Lung microvascular endothelial cell (primary cell): Measurements from ENCODE around the gene SELENOP. TPM values are rescaled to one million over a fixed set of nuclear protein-coding genes. Genes with fewer than 3 reads are reported as not detected.
"Not testable (repeated sequence)": the region's sequence is repeated elsewhere in the genome, so short reads cannot be mapped to it uniquely, and the experiment has no call there.

Experiments used
- DNase-seq, 2 donors: peaks; one replicate each; pipeline versions ENCODE4 v3.0.0 to v3.0.0-alpha.2; 2010; ENCODE audit warnings: low read depth in 2 of 2
- total RNA-seq: library from RNA; depleted of rRNA; stranded (reverse); fragments of >200 nt; gene quantifications from 2 replicates; pipeline ENCODE4 v1.2.1, GENCODE V29; 2014

The SELENOP gene, protein sequence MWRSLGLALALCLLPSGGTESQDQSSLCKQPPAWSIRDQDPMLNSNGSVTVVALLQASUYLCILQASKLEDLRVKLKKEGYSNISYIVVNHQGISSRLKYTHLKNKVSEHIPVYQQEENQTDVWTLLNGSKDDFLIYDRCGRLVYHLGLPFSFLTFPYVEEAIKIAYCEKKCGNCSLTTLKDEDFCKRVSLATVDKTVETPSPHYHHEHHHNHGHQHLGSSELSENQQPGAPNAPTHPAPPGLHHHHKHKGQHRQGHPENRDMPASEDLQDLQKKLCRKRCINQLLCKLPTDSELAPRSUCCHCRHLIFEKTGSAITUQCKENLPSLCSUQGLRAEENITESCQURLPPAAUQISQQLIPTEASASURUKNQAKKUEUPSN
- total RNA-seq, result 51.4 and 175 TPM in 2 replicates

DNA sequence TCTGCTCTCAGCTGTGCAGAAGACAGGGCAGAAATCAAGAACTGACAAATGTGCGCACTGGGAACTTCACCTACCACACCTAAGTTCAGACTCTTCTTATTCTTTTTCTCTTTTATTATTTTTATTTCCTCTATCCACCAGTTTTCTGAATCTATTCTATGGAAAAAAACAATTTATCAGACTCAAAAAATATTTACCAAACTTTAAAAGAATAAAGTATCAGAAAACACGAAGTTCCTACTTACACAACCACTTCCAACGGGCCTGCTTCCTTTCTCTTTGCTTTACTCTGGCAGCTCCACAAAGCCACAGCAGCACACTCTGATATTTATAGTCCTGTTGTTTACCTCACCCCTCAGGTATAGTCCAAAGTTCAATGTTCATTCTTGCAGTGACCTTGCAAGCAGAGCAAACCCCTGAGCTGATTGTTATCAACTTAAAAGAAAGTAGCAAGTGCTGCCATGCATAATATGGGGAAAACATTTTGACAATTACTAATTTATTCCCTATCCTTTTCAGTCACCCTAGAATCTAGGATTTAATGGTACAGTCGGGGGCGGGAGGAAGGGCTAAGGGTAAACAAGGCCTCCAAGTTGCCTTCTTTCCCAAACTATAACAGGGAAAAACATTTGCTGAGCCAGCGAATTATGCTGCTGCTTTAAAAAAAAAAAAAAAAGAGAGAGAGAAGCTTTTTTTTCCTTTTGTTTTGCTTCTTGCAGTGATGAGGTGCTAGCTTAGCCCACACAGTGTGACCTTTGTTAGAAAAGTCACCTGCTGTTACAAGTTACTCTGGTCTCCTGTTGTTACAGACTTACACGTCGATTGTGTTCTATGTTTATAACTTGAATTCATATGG, at the start of gene SELENOP:
SELENOP (minus strand) TSS at position 302 of the 856 bp plus-strand sequence. CDS start 3,539 bp downstream, outside the sequence.
- peak in 1 of 2 donors; percentile 55 for DNase-seq

DNA sequence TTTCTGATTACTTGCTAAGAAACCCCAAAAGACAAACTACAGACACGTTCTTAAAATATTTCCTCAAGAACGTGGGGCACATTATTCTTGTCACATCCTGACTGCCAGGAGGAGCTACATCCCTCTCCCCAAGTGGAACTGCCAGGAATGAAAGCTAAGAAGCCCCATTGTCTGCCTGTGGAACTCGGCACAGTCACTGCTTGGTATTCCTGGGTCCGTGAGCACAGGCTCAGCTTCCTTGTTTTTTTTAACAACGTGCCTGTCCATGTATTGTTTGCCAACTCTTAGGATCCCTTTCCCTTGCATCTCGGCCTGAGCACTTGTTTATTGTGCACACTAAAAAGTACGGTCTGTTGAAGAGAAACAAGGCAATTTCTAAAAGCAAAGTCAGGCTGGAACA, 47.0 kb upstream of the SELENOP start:
- DNase-seq, result no peak

DNA sequence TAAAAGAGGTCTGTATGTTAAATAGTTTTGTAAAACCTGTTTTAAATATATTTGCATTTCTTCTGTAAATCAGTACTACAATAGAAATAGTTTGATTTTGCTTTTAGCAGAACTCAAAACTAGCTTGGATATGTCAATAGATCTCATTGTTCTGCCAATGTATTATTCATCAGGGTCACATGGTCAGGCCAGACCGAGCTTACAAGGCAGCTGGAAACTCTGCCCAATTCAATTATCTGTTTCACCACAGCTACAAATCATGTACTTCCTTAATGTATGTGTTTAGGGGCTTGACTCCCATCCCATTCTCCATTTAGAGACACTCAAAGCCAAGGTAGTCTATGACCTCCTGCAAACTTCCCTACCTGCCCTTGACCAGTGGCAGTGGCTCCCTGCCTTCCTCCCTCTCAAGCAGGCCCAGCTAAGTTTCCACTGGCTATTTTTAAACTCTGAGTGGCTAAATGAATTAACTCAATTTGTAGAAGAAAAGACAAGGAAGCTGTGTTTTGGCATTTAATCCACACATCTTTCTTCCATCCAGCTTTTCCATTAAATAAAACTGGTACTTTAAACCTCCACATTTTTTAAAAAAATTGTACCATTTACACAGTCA, 46.4 kb upstream of the SELENOP start:
- peak in 1 of 2 donors; percentile 15 for DNase-seq

DNA sequence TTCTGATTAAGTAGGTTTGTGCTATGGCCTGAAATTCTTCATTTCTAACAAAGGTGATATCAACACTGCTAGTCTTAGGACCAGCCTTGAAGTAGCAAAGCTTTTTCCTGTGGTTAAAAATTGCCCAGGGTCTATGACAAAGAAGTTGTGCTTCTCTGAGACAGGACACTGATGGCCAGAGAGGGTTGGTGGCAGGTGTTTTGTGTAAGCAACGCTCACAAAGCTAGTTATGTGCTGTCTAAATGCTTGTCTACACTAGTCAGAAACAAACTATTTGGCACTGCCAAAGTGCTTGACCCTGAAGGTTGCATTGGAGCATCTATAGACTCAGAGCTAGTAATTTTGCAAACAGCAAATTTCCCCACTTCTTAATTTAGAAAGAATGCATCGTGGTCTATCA, 44.1 kb upstream of the SELENOP start:
- DNase-seq, result no peak

DNA sequence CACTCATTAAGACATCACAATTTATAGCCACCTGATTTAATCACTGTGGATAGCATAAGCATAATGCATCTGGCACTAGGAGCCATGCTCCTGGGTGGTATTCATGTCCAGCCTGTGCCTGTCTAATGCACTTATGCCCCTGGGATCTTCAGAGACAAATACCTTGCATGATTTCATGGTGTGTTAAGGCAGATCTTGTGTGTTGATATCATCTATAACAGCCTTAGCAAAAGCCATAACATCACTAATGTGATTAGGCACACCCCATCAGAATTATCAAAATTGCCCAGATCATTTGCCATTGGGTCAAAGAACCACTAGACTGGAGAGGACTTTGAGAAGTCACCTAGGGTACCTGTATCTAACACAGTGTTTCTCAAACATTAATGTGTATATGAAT, 43.7 kb upstream of the SELENOP start:
- DNase-seq, result no peak

DNA sequence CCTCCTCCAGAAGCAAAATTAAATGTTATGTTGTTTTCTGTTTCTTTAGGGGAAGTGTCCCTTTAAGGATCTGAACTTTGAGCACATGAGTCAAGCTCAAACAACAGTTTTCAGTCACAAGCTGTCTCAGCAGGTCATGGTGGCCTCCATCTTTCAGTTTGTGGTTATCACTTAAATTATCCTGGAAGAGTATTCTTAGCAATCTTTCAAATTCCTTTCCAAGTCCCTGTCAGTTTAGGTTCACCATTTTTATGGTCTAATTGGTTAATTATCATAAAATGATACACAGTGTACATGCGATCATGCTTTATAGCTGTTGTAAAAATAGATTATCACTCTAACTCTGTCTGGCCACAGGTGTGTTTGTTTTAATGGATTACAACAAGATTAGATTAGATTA, 43.1 kb upstream of the SELENOP start:
- DNase-seq, result no peak

DNA sequence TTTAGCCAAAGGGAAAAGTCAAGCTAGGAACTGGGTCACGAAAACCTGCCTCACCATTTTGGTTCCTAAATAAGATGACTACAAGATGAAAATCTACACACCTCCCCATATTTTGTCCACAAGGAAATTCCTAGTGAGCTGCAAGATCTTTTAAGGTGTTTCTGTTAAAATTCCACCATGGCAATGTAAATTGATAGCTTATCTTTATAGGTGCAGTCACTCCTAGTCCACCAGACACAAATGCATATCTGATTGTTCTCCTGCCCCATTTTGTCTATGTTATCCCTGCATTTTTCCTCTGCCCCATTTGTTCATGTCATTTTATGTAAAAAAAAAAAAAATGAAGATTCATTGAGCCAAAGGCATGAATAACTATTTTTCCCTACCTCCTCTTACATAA, 41.1 kb upstream of the SELENOP start:
- no peak for DNase-seq

DNA sequence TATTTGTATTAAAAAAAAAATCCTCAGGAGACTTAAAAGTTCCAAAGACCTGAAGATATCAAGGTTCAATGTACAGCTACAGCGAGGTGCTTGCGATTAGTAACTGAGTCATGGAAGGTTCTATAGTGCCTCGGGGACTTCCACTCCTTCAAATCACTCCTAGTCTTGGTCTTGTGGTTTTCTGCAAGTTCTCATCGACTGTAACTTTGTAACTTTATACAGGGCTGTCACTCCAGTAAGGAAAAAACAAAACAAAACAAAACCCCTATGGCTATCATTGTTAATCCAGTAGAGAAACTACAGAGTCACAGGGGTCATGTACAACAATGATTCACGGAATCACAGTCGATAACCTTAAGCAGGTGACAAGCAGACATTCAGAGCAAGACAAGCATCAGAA, 39.8 kb upstream of the SELENOP start:
- no peak for DNase-seq

DNA sequence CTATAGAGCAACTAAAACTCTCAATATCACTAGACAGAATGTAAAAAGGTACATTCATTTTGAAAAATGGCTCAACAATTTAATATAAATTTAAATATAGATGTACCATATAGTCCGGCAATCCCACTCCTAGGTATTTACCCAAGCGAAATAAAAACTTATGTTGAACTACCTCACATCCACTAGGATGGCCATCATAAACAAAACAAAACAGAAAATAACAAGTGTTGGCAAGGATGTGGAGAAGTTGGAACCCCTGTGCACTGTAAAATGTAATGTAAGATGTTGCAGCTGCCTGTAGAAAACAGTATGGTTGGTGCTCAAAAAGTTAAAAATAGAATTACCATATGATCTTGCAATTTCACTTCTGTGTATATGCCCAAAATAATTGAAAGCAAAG, 36.9 kb upstream of the SELENOP start:
- no peak for DNase-seq

DNA sequence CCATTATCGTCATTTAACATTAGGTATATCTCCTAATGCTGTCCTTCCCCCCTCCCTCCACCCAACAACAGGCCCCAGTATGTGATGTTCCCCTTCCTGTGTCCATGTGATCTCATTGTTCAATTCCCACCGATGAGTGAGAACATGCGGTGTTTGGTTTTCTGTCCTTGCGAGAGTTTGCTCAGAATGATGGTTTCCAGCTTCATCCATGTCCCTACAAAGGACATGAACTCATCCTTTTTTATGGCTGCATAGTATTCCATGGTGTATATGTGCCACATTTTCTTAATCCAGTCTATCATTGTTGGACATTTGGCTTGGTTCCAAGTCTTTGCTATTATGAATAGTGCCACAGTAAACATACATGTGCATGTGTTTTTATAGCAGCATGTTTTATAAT, 32.7 kb upstream of the SELENOP start:
- DNase-seq, result not testable (repeated sequence)

DNA sequence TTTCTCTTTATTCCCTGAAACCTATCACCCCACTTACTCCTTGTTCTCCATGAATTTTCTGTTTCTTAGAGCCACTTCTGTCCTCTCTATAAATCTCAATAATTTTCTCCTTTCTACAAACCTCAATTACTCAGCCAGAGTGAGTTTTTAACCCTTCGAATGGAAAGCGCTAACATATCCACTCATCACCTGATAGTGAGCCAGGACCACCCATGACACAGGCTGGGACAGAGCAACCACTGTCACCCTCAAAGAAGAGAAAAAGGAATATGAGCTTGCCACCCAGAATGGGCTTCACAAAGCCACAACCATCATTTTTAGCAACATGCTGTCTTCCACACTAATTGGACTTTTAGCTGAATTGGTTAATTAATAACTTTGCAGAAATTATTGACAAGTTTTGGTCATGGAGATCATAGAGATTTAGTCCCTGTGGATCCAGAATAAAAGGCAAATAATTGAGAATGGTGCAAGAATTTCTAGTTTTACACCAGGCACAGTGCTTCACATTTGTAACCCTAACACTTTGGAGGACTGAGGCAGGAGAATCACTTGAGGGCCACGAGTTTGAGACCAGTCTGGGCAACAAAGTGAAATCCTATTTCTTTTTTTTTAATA, 32.1 kb upstream of the SELENOP start:
- DNase-seq, result no peak

DNA sequence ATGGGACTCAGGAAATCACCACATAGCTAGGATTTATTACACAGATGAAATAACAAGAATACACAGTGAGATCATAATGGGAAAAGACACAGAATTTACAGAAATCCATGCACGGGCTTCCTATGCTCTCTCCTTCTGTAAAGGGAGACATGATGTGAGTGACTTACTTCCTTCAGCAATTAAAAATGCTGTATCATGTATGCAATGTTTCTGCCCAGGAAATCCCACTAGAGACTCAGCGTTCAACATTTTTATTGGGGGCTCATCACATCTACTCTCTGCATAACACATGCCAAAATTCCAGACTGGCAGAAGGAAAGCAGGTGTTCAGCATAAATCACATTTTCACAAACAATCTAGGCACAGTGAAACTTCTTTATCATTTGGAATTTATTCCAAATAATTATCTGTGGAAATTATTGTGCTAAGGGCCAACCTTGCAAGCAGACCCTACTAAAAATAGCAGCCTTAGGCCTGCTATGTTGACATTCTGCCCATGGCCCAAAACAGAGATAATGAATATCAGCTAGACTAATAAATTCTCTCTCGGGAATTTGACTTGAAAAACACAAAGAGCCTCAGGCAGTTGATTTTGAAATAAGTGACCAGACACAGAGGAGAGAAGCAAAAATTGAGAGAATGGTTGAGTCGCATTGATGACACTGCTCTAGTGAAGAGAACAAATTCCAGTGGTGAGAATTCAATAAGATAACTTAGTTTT, 31.4 kb upstream of the SELENOP start:
- DNase-seq, result no peak

DNA sequence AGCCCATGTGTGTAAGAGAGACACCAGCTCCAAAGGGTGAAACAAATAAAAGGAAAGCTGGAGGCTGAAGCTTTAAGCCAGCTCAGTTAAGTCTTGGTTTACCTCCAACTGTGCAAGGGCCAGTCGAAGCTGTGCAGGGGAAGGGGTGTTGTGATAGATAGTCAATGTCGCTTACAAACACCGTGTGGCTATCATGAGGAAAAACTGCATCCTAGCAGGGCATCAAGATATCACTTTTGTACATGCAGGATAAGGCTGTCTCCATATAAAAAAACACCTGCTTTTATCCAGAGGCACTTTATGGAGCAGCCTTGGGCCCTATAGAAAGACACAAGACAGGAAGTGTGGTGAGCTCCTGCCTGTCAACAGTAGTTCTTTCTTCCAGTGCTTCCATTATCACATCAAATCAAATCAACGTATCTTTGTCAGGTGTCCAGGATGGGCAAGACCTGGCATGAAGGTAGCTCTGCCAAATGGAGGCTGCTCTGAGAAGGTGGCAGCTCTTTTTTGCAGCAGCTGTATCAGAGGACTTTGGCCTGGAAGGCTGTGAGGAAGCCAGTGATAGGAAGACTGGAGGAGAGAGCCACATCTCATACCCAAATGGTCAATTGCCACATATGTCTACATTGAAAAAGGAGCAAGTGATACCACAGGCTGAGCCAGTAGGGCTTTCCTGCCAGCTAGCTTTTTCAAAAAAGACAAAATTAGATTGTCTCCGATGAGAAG, 29.3 kb upstream of the SELENOP start:
- no peak for DNase-seq

DNA sequence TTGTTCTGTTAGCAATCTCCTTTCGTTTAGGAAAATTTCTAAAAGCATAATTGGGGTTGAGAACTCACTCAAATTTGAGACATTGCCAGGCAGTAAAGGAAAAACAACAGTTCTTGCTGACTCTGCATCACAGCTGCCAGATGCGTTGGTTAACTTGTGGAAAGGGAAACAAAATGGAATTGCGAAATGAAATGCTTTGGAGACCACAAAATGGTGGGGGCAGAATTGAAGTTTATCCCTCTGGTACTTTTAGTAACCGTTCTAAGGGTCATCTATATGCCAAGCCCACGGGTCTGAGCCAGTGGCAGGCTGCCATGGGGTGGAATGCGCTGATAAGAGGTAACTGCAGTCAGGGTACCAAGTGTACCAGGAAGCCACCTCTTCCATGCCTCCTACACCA, 28.6 kb upstream of the SELENOP start:
- DNase-seq, result peak in 1 of 2 donors; percentile 58

DNA sequence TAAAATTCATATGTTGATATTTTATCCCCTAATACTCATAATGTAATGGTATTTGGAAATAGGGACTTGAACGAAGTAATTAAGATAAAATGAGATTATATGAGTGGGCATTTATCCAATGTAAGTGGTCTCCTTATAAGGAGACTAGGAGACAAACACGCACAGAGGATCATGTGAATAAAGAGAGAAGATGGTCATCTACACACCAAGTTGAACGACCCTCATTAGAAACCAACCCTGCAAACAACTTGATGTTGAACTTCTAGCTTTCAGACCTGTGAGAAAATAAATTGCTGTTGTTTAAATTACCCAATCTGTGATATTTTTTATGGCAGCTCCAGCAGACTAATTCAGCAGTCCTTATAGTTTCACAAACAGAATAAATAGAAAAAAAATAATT, 27.5 kb upstream of the SELENOP start:
- DNase-seq, result no peak

DNA sequence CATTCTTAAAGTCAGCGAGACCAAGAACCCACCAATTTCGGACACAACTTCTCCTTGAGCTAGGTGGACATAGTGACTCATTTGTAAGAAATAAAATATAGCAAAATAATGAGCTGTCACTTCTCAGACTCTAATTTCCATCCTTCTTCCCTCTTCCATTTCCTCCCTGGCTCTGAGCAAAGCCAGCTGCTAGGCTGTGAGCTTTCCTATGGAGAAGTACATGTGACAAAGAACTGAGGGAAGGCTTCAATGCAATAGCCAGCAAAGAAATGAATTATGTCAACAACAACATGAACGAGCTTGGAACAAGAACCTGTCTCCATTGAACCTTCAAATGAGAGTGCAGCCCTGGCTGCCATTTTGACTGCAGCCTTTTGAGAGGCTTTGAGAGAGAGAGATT, 25.9 kb upstream of the SELENOP start:
- DNase-seq, result no peak

DNA sequence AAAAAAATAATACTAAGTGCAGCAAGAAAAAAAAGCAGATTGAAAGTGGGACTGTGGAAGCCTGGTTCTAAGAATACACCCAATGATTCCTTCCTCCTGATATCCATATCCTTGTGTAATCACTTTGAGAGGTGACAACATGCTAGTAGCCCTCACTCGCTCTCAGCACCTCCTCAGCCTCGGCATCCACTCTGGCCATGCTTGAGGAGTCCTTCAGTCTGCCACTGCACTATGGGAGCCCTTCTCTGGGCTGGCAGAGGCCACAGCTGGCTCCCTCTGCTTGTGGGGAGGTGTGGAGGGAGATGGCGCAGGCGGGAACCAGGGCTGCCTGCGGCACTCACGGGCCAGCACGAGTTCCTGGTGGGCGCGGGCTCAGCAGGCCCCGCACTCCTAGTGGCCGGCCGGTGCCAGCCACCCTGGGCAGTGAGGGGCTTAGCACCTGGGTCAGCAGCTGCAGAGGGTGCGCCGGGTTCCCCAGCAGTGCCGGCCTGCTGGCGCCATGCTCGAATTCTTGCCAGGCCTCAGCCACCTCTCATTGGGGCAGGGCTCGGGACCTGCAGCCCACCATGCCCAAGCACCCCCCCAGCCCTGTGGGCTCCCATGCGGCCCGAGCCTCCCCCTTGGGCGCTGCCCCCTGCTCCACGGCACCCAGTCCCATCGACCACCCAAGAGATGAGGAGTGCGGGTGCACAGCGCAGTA, 24.5 kb upstream of the SELENOP start:
- no peak for DNase-seq

DNA sequence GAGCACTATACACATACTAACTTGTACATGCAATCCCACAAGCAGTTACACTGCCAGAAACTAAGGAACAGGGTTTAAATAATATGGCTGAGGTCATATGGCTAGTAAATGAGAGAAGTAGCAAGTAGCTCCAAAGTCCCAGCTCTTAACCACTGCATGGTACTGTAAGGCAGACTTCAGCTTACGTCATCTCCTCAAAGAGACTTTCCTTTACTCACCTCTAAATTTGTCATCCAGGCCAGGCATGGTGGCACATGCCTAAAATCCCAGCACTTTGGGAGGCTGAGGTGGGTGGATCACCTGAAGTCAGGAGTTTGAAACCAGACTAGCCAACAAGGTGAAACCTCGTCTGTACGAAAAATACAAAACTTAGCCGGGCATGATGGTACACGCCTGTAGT, 20.4 kb upstream of the SELENOP start:
- DNase-seq, result no peak

DNA sequence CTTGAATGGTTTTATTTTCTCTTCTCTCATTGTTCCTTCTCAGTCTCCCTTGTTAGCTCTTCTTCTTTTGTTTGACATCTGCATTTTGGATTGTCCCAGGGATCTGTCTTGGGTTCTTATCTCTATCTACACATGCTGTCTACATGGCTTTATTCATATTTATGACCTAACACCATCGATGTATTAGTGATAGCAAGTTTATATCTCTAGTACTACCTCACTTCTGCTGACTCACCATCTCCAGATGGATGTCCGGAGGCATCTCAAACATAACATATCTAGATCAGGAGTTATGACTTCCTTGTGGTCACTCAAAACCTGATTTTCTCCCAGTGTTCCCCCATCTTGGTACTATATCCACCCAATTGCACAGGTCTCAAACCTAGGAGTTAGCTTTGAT, 19.2 kb upstream of the SELENOP start:
- no peak for DNase-seq

DNA sequence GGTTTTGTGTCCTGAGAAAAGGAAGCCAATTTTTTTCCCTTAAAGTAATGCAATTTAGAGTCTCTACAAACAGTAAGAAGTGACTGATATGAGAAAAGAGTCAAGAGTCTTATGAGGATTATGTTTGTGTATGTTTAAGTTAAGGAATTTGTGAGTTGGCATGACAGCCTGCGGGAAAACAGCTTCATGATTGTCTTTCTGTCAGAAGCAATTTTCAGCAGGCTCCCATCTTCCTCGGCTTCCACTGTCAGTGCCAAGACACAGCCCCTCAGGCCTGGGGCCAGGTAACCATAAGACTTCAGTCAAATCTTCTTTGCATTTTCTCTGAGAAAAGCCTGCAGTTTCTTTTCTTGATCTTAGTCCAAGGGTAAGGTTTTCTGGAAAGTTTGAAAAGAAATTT, 17.0 kb upstream of the SELENOP start:
- DNase-seq, result no peak
